Fibroblast of skin of left biceps (primary cell): ENCODE data around the gene ZNF771.

Experiments
- DNase-seq, 2 experiments: peaks; one replicate each; pipeline ENCODE4 v3.0.0-alpha.2; 2013; ENCODE audit warnings: low read depth in 2 of 2

Gene ZNF771

DNA sequence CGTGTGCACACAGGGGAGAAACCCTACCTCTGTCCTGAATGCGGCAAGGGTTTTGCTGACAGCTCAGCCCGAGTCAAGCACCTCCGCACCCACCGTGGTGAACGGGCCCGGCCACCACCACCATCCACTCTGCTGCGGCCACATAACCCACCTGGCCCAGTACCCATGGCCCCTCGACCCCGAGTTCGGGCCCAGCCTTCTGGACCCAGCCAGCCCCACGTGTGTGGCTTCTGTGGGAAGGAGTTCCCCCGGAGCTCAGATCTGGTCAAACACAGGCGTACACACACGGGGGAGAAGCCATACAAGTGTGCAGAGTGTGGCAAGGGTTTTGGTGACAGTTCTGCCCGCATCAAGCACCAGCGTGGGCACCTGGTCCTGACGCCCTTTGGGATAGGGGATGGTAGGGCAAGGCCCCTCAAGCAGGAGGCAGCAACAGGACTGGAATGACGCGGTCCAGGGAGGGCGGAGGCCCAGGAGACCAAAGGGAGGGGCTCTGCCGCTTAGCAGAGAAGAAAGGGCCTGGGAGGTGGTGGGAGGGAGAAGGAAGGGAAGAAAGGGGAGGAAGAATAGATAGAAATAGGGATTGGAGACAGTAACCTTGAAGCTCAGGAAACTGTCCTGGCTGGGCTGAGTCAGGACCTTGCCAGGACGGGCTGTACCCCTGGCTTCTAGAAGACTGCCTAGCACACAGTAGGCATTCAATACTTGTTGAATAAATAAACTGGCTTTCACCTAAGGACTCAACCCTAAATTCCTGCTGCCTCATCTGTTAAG lies 8.6 kb upstream of the ZNF771 start:
- no peak for DNase-seq

DNA sequence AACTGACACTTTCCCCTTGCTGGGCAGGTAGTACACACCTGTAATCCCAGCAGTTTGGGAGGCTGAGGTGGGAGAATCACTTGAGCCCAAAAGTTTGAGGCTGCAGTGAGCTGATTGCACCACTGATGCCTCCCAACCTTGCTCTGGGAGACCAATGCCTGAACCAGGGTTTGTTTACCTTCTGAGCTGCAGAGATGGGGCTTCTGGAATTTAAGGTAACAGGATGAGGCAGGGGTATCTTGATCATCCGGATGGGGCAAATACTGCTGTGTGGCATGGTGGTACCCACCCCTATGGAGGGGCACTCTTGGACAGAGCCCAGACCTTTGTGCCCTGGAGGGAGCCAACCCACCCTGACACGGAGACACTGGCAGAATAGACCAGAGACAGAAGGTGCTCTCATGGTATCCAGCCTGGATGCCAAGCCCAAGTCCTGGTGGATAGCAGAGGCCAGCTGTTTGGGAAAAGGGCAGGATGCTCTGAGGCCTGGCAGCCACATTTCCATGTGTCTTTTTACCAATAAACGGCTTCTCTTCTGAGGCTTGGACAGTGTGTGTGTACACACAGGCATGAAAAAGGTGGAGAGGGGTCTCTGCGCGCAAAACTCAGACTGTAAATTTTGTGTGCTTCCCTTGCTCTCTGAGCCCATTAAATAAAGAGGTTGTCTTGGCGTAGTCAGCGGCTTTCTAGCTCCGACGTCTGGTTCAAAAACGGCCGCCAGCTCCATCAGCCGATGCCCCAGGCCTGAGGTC lies 7.8 kb upstream of the ZNF771 start:
- no peak for DNase-seq

DNA sequence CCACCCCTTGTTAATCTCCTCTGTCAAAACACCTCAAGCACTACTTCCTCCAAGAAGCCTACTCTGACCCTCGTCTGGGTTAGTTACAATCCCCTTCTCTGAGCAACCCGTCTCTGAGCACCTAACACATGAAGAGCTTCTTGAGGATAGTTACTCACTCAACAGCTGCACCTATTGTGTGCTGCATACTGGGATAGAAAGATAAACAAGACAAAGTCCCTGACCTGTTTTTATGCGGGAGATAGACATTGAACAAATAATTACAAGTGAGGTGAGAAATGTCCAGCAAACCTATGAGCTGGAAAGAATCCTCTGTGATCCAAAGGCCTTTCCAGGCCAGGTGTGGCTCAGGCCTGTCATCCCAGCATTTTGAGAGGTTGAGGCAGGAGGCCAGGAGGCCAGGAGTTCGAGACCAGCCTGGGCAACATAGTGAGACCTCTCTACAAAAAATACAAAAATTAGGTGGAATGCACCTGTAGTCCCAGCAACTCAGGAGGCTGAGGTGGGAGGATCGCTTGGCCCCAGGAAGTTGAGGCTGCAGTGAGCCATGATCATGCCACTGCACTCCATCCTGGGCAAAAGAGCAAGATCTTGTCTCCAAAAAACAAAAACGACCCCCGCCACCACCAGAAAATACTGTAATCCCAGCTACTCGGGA lies 5.5 kb upstream of the ZNF771 start:
- no peak for DNase-seq

- no peak for DNase-seq
These were observed 658 bp upstream of the ZNF771 start for GRCh38 chr16:30406795-30407101.

DNA sequence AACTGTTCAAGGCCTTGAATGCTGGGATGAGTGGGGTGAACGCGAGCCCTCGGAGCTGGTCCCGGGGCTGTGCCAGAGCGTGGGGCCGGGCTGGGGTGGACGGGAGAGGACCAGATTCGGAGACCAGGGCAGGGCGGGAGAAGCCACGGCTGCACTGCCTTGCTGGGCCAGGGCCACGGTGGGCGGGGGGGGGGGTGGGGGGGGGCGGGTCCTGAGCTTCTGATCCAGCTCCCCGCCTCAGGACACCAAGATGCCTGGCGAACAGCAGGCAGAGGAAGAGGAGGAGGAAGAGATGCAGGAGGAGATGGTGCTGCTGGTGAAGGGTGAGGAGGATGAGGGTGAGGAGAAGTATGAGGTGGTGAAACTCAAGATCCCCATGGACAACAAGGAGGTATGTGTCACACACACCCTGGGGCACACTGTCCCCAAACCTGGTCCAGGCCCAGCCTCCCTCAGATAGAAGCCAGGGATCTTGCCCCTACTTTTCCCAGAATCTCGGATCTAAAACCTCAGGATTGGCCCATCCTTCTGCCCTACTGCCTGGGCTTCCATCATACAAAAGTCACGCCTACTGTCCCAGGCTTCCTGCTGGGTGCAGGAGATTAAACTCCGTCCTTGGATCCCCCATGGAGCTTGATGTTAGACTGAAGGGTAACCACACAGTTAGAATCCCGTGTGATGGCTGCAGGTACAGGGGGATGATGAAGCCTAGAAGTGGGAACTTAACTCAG lies 563 bp downstream of the ZNF771 start:
- DNase-seq: no peak

DNA sequence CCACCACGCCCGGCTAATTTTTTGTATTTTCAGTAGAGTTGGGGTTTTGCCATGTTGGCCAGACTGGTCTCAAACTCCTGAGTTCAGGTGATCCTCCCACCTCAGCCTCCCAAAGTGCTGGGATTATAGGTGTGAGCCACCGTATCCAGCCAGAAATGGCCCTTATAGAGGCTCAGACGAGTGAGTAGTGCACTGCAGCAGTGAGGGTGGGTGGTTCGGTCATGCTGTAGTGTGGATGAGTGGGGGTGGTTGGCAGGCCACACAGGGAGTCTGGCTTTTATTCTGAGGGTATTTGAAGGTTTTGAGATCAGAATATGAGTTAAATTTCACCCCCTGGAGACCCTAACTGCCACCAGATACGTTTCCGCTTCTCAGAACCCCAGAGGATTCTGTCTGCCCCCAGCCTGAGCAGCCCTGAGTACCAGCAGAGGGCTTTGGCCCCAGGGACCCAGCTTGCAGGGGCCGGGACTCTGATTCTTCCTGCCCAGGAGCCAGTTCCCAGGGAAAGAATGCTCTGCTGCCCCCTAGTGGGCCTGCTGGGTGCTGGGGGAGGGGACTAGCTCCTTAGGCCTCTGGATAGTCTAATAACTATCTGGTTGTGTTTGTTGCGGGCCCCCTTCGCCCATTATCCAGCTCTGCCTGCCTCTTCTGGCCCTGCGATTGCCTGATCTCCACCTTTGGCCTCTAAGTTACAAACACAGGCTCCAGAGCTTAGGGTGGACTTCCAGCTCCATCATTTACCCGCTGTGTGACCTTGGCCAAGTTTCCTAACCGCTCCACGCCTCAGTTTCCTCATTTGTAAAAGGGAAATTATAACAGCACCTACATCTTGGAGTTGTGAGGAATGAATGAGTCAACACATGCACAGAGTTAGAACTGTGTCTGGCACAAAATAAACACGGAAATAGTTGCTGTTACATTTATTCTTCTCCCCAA lies 2.0 kb downstream of the ZNF771 start:
- peak; percentile 44 to 61 for DNase-seq

DNA sequence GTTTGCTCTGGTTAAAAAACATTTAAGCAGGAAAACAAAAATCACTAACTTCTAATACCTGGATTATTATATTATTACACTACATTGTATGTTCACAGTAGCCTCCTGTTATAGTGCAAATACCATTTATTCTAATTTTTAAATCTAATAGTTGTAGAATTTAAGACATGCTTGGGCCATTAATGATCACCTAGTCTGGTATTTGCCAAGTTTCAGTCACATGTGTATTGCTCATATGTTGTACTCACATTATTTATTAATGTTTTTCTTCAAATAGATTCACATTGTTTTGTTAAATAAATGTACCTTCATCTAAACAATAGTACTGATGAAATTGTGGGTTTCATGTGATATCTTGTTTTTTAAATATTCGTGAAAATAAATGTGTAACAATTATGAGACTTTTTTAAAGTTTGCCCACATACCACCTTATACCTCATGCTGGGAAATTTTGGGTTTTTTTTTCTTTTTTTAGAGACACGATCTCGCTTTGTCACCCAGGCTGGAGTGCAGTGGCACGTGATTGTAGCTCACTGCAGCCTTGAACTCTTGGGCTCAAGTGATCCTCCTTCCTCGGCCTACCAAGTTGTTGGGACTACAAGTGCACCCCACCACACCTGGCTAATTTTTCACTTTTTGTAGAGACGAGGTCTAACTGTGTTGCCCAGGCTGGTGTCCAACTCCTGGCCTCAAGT lies 5.9 kb downstream of the ZNF771 start:
- DNase-seq: no peak

GRCh38 chr16:30414159-30414558 lies 6.8 kb downstream of the ZNF771 start:
- DNase-seq: no peak

DNA sequence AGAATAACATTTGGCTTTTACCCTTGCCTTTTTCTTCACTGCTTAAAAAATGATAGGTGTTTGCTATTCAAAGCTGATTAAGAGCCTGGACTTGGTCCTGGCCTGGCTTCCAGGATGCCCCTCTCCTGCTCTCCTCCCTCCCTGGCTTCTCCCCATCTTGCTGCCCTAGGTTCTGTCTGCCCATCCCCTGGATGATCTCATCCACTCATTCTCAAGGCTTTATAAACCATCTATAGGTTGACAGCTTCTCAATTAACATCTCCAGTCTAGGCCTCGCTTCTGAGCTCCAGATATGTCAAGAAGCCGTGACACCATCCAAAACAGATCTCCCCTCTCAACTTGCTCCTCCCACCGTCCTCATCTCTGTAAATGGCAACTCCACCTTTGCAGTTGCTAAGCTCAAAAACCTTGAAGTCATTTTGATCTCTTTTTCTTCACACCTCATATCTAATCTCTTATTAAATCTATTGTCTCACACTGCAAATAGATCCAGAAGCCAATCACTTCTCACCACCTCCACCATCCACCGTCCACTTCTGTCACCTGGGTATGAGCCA lies 8.7 kb downstream of the ZNF771 start:
- no peak for DNase-seq

GRCh38 chr16:30416624-30417528 lies 9.5 kb downstream of the ZNF771 start:
- no peak for DNase-seq

- DNase-seq: peak; percentile 69 to 72
These were observed 10.3 kb downstream of the ZNF771 start for GRCh38 chr16:30417529-30418349.

GRCh38 chr16:30418350-30419181 lies 11.2 kb downstream of the ZNF771 start:
- no peak for DNase-seq

DNA sequence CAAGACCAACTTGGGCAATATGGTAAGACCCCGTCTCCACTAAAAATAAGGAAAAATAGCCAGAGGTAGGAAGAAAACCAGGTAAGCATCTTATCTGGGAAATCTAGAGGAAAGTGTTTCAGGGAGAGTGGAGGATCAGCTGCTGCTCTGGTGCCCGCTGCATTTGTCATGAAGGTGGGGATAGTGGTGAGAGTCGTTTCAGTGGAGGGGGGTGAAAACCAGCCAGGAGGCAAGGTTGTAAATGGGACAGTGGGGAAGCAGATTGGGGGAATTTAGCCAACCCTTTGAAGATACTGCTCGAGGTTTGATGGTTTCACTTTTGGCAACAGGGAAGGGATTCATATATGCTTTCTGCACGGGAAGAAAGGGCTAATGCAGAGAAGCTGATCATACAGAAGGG lies 13.6 kb downstream of the ZNF771 start:
- no peak for DNase-seq

DNA sequence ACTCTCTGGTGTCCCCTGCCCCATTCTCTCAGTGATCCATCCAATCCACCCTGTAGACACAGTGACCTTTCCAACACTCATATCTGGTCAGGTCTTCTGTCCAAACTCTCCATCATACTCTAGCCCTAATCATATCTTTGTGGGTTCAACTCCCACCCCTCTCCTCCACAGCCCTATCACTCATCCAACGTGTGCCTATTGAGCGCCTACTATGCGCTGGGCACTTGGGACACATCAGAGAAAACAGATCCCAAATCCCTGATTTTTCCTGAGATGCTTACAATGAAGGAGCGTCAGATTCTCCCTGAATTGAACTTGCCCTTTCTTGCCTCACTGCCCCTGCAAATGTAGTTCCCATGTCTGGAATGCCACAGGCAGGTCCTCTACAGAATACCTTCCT lies 20.6 kb downstream of the ZNF771 start:
- DNase-seq: no peak

DNA sequence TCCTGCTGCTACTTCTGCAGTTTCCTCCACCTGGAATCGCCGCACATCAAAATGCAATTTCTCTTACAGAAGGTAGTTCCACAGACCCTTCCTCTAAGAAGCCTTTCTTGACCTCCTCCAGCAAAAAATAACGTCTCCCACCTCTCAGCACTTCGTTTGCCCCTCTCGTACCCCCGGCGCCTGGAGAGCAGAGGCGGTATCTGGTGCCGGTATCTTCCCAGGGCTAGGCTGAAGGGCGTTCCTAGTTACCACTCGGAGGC lies 21.9 kb downstream of the ZNF771 start:
- DNase-seq: no peak

- DNase-seq: peak; percentile 94 to 95
These were observed 22.4 kb downstream of the ZNF771 start, which contains the start of gene DCTPP1 for GRCh38 chr16:30429678-30430427. DCTPP1 (minus strand) TSS chr16:30430030; CDS start chr16:30429980, 50 bp downstream.
